ENCODE data around the gene EXOSC5.

GRCh38 chr19:41427647-41428480 is 30.7 kb upstream of the EXOSC5 start:
- TF ChIP-seq SIN3A (IDR thresholded peaks at IDR 0.05; ENCODE audit: borderline replicate concordance in 2 of 2, control insufficient read depth in 1 of 2, low read depth in 2 of 2, low read length in 2 of 2) (no peak), EP300 (IDR thresholded peaks at IDR 0.05; ENCODE audit: low read length) (no peak), ZNF780A (CRISPR knock-in tag; IDR thresholded peaks at IDR 0.05) (no peak), CTCF (IDR thresholded peaks at IDR 0.05 in 2 of 3, conservative IDR thresholded peaks at IDR 0.05 in 1 of 3; ENCODE audit: insufficient read depth in 2 of 3, low read depth in 1 of 3, low read length in 3 of 3) (no peak), SMARCB1 (IDR thresholded peaks at IDR 0.05; ENCODE audit: insufficient read length, low read depth) (no peak), ZNF449 (CRISPR knock-in tag; IDR thresholded peaks at IDR 0.05) (no peak), ZNF511 (CRISPR knock-in tag; IDR thresholded peaks at IDR 0.05) (no peak), RBM22 (IDR thresholded peaks at IDR 0.05; ENCODE audit: low read depth, low read length, poor library complexity, severe bottlenecking) (no peak), XRCC3 (IDR thresholded peaks at IDR 0.05) (no peak), HDAC1 (IDR thresholded peaks at IDR 0.05) (peak in 1 of 2 experiments; percentile 85; a peak in 2 of 4 replicates), POLR2A (conservative IDR thresholded peaks at IDR 0.05) (peak; percentile 54), ZNF274 (IDR thresholded peaks at IDR 0.05; ENCODE audit: borderline replicate concordance, low read depth, low read length) (no peak), ZBTB43 (CRISPR knock-in tag; IDR thresholded peaks at IDR 0.05) (no peak)
